Endothelial cell of umbilical vein (primary cell): ENCODE data around the gene GLB1L. TPM values are rescaled to one million over a fixed set of nuclear protein-coding genes. Genes with fewer than 3 reads are reported as not detected.

Source experiments
- BruUV-seq: library from RNA; stranded (reverse); fragments of 400-500 nt; replicated peaks from 2 replicates; lab custom pipeline; 2021; lab: Mats Ljungman, UMichigan
- CTCF ChIA-PET: fragments of 300-600, 350-600 bp; sonication (Branson Sonifier 250); formaldehyde crosslinking; loops from one replicate; lab custom pipeline; 2021; ENCODE audit warnings: antibody characterized with exemption, inconsistent platforms; lab: Charles Lee
- POLR2A ChIA-PET: fragments of 300-600, 350-600 bp; sonication (Branson Sonifier 250); formaldehyde crosslinking; loops from one replicate; lab custom pipeline; 2021; ENCODE audit warnings: antibody characterized with exemption, inconsistent platforms; lab: Charles Lee
- DNase-seq: peaks from one replicate; pipeline ENCODE4 v3.0.0-alpha.2; 2011; ENCODE audit warnings: low read depth, low spot score
- FAIRE-seq: peaks from 2 replicates; lab custom pipeline; 2011; peaks lifted over from hg19 to GRCh38; lab: Jason Lieb, UNC
- H2AFZ ChIP-seq: 2 replicates; pipeline ENCODE4 v1.6.0; 2012; ENCODE audit warnings: low read depth, low read length, control low read depth, inconsistent platforms
- H3K27ac ChIP-seq: 2 replicates; pipeline ENCODE4 v1.5.1; 2011; ENCODE audit warnings: low read depth, mild to moderate bottlenecking, control low read depth, low read length, moderate library complexity; ENCODE audit not compliant: insufficient read depth
- H3K27me3 ChIP-seq, 2 experiments: 2 replicates each; pipeline versions ENCODE4 v1.6.0 to v1.6.1; 2011; ENCODE audit warnings: low read length in 2 of 2, mixed read lengths in 1 of 2; ENCODE audit not compliant: control insufficient read depth in 2 of 2, insufficient read depth in 2 of 2
- H3K36me3 ChIP-seq, 2 experiments: 2 replicates in 1 of 2; 3 replicates in 1 of 2; pipeline ENCODE4 v1.5.1; 2011; ENCODE audit warnings: low read length in 2 of 2, mild to moderate bottlenecking in 1 of 2, moderate library complexity in 1 of 2; ENCODE audit not compliant: control insufficient read depth in 2 of 2, insufficient read depth in 2 of 2; ENCODE audit errors: extremely low read depth in 1 of 2
- H3K4me1 ChIP-seq: 3 replicates; pipeline ENCODE4 v1.5.1; 2011; ENCODE audit warnings: mild to moderate bottlenecking, low read length; ENCODE audit not compliant: control insufficient read depth, insufficient read depth; ENCODE audit errors: extremely low read depth
- H3K4me2 ChIP-seq: 2 replicates; pipeline ENCODE4 v1.6.1; 2011; ENCODE audit warnings: low read length, control low read depth, mixed read lengths; ENCODE audit not compliant: insufficient read depth
- H3K4me3 ChIP-seq, 3 experiments: fragments of 200-600 bp in 1 of 3; sonication (generic), shearing (Covaris generic) in 1 of 3; replicated peaks in 1 of 3; 2 replicates each; pipeline ENCODE4 v1.5.1; 2011 to 2016; ENCODE audit warnings: control low read depth in 3 of 3, low read length in 3 of 3, mild to moderate bottlenecking in 2 of 3, inconsistent platforms in 1 of 3, low read depth in 1 of 3, moderate library complexity in 1 of 3; ENCODE audit not compliant: insufficient read depth in 1 of 3
- H3K79me2 ChIP-seq: 2 replicates; pipeline ENCODE4 v1.6.0; 2012; ENCODE audit warnings: low read length, inconsistent platforms; ENCODE audit not compliant: control insufficient read depth, insufficient read depth
- H3K9ac ChIP-seq: replicated peaks from 2 replicates; pipeline ENCODE3; 2011; ENCODE audit warnings: low read length, control low read depth; ENCODE audit not compliant: insufficient read depth; ENCODE audit errors: extremely low read depth
- H3K9me1 ChIP-seq: replicated peaks from 3 replicates; pipeline ENCODE4 v1.6.0; 2011; ENCODE audit warnings: mild to moderate bottlenecking, low read length; ENCODE audit not compliant: control insufficient read depth, insufficient read depth; ENCODE audit errors: extremely low read depth
- H3K9me3 ChIP-seq: replicated peaks from 2 replicates; pipeline ENCODE4 v1.5.1; 2012; ENCODE audit warnings: low read length, inconsistent platforms; ENCODE audit not compliant: control insufficient read depth, insufficient read depth
- H4K20me1 ChIP-seq: replicated peaks from 2 replicates; pipeline ENCODE3; 2011; ENCODE audit warnings: mild to moderate bottlenecking, low read length; ENCODE audit not compliant: control insufficient read depth, insufficient read depth; ENCODE audit errors: extremely low read depth
- EZH2 ChIP-seq: IDR thresholded peaks from 2 replicates; pipeline ENCODE4 v1.6.1; 2012; ENCODE audit warnings: borderline replicate concordance, low read depth, mild to moderate bottlenecking, moderate library complexity, low read length, inconsistent platforms; ENCODE audit not compliant: severe bottlenecking
- dilution Hi-C: fragments of 300-500 bp; cut with MboI; formaldehyde crosslinking; loops from one replicate; pipeline ENCODE4 v1.15.0; 2019; ENCODE audit warnings: low sequenced_read_pairs; ENCODE audit not compliant: extremely low pct_ligation_motif_present
- intact Hi-C: fragments of 100-400 bp; cut with micrococcal nuclease; formaldehyde crosslinking; loops from one replicate; pipeline ENCODE4 v1.10.0; 2022
- polyA plus RNA-seq, 4 experiments: library from polyadenylated mRNA; depleted of rRNA in 3 of 4; stranded (reverse) in 3 of 4; unstranded in 1 of 4; fragments of >200 nt; gene quantifications; 2 replicates each; pipeline versions ENCODE4 v1.2.1 to v1.2.3, GENCODE V29; 2011 to 2012; ENCODE audit warnings: missing spikeins in 1 of 4
- total RNA-seq: library from RNA; stranded (reverse); gene quantifications from 2 replicates; pipeline ENCODE4 v1.2.3, GENCODE V29; 2021
- TF ChIP-seq, protein P1 (sequence below), 2 donors: IDR thresholded peaks; 1 replicate in 1 of 2; 2 replicates in 1 of 2; pipeline ENCODE4 v1.5.1; 2011; ENCODE audit warnings: low read length in 2 of 2, mild to moderate bottlenecking in 2 of 2, moderate library complexity in 2 of 2, control low read depth in 1 of 2, inconsistent platforms in 1 of 2, low read depth in 1 of 2; ENCODE audit not compliant: insufficient read depth in 1 of 2; ENCODE audit errors: extremely low read depth in 1 of 2
- TF ChIP-seq, protein P2 (sequence below): IDR thresholded peaks from 2 replicates; pipeline ENCODE4 v1.6.1; 2011; ENCODE audit not compliant: insufficient read depth, insufficient read length

Gene GLB1L
- total and polyA plus RNA-seq, 2 donors (not counting 3 experiments of a cell fraction or from before 2014, with no cell fraction given) = 9.2 to 11.9 TPM

DNA sequence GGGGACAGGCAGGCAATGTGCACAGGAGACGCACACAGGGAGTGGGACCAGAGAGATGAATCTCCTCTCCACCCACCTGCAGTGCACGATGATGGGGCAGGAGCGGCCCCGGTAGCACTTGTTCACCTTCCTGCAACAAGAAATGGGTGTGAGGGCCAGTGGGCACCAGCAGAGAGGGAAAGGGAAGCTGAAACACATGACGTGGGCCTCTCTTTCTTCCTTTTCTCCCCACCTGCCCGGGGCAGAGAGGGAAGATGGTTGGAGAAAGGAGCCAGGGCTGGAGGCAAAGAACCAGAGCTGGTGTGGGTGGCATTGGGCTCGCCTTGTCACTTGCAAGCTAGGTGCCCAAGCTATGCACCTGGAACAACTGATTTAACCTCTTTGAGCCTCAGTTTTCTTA, 46.1 kb upstream of the GLB1L start:
- POLR2A ChIA-PET = no interaction called here
- H3K4me1 ChIP-seq = peaks cover 4% of the 10 kb centered on the region
- intact Hi-C loops = no loop called here
- H3K36me3 ChIP-seq = no peaks in the 10 kb centered on the region
- no TSS peak for BruUV-seq
- no peak overlapping the region for H3K27ac ChIP-seq
- dilution Hi-C loops = no loop called here
- no peaks in the 10 kb centered on the region for H3K9me3 ChIP-seq
- no peaks in the 10 kb centered on the region for H3K79me2 ChIP-seq
- TF ChIP-seq, protein P1, sequence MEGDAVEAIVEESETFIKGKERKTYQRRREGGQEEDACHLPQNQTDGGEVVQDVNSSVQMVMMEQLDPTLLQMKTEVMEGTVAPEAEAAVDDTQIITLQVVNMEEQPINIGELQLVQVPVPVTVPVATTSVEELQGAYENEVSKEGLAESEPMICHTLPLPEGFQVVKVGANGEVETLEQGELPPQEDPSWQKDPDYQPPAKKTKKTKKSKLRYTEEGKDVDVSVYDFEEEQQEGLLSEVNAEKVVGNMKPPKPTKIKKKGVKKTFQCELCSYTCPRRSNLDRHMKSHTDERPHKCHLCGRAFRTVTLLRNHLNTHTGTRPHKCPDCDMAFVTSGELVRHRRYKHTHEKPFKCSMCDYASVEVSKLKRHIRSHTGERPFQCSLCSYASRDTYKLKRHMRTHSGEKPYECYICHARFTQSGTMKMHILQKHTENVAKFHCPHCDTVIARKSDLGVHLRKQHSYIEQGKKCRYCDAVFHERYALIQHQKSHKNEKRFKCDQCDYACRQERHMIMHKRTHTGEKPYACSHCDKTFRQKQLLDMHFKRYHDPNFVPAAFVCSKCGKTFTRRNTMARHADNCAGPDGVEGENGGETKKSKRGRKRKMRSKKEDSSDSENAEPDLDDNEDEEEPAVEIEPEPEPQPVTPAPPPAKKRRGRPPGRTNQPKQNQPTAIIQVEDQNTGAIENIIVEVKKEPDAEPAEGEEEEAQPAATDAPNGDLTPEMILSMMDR (IDR thresholded peaks at IDR 0.05; ENCODE audit: extremely low read depth in 1 of 2, insufficient read depth in 1 of 2, low read depth in 1 of 2, low read length in 2 of 2) = no peak
- TF ChIP-seq EZH2 = no peak
- TF ChIP-seq, protein P2, sequence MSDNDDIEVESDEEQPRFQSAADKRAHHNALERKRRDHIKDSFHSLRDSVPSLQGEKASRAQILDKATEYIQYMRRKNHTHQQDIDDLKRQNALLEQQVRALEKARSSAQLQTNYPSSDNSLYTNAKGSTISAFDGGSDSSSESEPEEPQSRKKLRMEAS = no peak
- no peak overlapping the region for H3K9ac ChIP-seq
- no peak overlapping the region for H3K4me2 ChIP-seq
- no peaks in the 10 kb centered on the region for H4K20me1 ChIP-seq
- CTCF ChIA-PET = interaction anchor here (0.6 to 11.2 kb wide), 2 partner anchors 10 to 96 kb away, joined by 4 to 253 read pairs; partner anchors contain the start of gene DNAJB2
- FAIRE-seq (no peak), DNase-seq (no peak)
- H2AFZ ChIP-seq = no peak overlapping the region
- H3K9me1 ChIP-seq = no peaks in the 10 kb centered on the region
- H3K27me3 ChIP-seq = peaks cover 0 to 1% of the 10 kb centered on the region in 2 experiments
- H3K4me3 ChIP-seq = no peak overlapping the region
